ENCODE data around the gene SCN9A.
"Not testable (repeated sequence)": the region's sequence is repeated elsewhere in the genome, so short reads cannot be mapped to it uniquely, and the experiment has no call there.

Gene SCN9A

DNA sequence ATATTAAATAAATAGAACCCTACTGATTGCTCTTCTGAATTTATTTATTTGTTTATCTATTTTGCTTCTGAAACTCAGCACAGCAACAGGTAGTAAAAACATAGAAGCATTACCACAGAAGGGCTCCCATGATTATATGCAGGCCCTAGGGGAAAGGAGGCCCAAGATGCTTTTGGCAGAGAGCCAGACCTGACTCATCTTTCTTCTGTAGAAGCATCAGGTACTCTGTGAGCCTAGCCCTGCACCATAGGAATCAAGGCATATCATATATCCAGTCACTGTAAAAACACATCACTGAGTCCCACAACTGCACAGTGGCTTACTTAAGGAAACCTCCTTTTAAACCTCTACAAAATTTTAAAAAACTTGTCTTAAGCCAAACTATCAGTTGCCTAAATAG, 1.8 kb downstream of the SCN9A start:
- DNase-seq: no peak

DNA sequence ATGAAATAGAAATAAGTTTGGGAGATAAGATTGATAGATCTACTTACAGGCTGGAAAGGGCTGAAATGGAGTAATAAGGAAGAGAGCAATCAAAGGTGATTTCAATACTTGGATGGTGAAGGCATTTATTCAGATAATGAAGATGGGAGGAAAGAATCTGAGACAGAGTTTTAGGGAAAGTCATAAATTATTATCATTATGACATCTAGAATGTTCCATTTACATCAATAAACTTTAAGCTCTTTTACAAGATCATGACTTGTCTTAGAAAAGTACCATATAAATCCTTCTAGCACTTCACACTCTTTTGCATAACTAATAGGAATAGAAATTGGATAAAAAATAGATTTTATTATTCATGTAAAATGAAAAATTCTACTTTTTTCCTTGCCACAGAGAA, 2.2 kb downstream of the SCN9A start:
- no peak for DNase-seq

DNA sequence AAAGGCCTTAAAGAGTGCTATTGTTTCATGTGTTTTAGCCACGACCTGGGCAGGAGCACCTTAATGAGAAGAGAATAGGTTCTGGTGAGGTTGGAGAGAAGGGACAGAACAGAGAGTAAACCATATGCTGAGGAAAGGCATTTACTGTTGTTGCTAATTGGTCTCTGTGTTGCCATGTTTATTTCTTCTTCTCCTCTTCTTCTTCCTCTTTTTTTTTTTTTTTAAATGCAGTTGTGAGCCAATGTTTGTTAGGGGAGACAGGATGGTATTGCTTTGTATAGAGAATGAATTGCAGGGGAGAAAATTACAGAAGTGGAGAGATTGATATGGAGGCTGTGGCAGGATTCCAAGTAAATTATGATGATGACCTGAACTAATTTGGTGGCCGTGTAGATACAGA, 2.6 kb downstream of the SCN9A start:
- DNase-seq: no peak

DNA sequence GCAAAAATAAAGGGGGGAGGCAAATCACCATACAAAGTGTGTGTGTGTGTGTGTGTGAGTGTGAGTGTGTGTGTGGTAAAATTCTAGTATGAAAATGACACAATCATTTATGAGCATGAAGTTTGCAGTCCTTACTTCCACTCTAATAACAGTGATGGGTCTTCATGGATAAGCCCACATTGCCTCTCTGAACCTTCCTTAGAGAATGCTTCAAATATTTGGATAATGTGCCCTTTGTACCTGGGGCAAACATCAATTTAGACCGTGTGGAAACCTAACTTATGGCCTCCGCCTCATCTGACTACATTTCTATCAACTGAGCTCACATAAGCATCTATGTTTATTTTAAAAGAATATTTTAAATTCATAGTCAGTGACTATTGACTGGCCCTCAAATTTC, 3.7 kb downstream of the SCN9A start:
- DNase-seq: no peak

DNA sequence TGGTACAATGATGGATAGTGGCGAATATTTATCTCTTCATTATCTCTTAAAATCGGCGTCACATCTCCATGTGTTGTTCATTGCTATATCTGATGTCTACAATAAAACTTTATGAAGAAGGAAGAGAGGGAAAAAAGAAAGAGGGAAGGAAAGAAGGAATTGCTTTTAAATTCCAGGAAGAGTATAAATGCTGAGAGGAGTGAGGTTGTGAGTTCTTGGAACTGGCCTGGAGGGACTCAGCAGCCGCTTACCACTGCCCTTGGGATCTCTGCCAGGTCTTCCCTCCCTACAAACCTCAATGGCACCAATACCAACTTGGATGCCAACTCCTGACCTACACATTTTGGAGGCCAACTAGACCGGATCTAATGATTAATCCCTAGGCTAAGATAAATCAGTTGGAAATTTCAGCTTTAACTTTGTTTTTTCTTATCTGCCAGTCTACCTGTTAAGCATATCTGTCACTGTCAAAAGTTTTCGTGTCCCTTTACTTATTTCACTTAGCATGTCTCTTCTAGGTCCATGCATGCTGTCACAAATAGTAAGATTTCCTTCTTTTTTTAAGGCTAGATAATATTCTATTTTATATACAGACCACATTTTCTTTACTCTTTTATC, 9.8 kb downstream of the SCN9A start:
- DNase-seq: no peak

DNA sequence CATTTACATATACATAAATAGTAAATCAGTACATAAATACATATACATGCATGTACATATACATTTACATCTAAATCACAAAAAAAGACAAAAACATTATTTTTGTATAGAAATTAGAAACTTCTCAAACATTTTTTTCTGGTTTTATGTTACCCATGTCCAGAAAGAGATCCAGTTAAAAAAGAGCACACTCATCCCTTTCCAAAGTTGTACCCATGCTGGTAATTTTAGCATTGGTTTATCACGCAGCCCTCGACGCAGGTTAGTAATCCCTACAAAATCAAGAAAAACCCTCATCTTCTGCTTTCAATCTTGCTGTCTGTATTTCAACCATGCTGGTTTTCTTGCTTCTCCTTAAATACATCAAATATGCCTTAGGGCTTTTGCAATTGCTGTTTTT, 10.5 kb downstream of the SCN9A start:
- DNase-seq: no peak

DNA sequence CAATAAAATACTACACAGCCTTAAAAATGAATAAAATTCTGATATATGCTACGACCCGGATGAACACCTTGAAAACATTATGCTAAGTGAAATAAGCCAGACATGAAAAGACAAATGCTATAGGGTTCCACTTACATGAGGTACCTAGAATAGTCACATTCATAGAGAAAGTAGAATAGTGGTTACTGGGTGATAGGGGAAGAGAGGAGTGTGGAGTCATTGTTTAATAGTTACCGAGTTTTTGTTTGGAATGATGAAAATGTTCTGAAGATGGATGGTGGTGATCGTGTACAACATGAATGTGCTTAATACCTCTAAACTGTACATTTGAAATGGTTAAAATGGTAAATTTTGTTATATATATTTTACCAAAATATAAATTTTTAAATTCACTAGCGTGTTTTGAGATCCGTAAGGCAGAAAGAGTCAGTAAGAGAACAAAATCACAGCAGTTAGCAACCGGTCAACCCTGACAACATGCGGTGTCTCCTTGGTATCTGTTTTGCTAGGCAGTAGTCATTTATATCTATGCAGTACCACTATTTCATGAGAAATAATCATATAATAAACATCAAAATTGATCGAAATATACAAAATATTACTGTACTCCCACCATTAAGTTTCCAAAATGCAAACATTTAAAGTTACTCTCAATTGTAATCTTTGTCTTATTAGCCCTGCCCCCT, 11.1 kb downstream of the SCN9A start:
- no peak for DNase-seq

DNA sequence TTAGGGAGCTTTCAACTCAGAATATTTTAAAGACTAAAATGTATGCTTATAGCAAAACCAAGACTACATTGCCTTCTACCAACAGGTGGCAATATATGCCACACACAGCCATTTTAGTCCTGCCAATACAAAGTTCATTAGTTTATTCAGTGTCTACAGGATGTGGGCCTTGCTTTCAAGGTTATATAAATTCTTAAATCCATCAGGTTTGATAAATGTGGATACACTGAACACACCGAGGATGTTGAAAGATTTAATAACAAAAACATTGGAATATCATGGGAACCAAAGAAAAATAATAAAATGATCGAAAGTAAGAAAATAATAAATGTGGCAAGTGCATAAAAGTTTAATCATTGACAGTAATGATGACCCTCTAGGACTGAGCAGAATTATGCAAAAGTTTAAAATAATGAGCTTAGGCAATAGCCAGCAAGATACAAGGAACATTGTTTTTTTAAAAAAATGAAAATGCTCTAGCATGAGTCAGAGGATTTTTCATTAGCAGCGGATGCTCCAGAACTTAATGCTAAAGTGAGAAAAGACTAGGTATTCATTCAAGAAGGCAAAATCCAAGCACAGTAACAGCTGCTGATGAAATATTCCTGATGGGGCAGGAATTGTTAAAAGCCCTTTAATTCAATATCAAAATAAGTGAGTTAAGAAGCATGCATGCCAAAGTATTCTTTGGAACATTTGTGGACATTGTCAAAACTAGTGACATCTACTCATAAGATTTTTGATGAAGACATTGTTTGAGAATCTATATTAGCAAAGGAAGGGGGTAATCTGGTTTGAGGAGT, 14.2 kb downstream of the SCN9A start:
- no peak for DNase-seq

DNA sequence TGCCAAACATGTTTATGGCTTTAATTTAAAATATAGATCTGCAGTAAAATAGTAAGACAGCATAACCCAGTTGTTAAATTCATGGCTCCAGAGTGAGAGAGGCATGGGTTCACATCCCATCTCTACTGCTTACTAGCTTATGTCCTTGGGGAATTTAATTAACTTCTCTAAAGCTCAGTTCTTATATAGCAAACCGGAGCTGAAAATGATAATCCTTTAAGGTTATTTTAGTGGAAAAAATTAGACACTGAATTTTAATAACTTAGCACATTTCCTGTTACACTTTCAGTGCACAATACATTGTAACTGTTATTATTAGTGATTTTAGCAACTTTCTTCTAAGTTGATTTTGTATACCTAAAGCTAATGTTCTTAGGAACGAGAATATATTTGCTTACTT, 14.8 kb downstream of the SCN9A start:
- DNase-seq: no peak

DNA sequence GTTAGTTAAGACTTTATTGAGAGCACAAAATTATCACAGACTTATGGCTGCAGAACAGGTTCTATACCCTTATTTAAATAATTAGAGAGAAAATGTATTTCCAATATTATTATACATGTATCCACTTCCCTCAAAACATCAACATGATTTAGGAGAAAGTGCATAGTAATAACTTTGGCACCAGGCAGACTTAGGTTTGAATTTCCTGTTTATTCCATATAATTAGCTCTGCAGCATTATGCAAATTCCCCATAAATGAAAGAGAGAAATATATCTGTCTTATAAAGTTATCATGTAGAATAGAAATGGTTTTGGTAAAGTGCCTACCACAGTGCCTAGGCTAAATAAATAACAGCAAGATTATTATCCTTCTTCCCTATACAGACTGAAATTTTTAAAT, 15.3 kb downstream of the SCN9A start:
- no peak for DNase-seq

DNA sequence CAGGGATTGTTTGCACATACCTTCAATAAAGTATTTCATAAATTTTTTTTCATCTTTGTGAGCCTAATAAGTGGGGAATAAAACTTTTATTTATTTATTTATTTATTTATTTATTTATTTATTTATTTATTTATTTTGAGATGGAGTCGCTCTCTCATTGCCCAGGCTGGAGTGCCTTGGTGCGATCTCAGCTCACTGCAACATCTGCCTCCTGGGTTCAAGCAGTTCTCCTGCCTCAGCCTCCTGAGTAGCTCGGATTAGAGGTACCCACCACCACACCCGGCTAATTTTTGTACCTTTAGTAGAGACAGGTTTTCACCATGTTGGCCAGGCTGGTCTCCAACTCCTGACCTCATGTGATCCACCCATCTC, 17.8 kb downstream of the SCN9A start:
- DNase-seq: not testable (repeated sequence)

DNA sequence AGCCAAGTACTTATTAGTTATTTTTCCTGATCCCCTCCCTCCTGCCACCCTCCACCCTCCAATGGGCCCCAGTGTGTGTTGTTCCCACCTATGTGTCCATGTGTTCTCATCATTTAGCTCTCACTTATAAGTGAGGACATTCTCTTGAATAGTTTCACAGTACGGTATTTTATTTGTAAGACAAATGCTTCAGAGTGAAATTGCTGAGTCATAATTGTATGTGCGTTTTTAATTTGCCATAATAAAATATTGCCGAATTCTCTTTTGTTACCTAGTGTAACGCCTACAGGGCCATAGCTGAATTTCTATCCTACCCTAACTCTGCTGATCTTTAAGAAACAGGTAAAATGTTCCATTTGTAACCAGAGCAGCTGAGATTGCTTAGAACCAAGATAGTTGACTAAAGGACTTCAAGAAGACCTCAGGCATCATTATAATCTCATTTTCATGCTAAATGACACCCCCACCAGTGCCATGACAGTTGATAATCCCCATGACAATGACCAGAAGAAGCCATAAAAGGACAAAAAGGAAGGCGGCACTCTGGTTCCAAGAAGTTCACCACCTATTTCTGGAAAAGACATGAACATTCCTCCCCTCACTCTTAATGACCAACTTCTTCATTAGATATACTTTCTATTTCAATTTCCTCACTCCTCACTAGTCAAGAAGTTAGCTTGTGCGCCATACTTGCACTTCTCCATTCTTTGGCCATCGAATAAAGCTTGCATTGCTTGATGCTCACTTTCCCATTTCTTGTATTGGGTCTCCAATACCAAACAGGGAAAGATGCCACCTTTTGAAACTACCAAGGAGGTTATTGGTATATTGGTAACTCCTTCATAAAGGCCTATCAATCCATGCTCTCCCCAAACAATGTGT, 18.4 kb downstream of the SCN9A start:
- DNase-seq: no peak

DNA sequence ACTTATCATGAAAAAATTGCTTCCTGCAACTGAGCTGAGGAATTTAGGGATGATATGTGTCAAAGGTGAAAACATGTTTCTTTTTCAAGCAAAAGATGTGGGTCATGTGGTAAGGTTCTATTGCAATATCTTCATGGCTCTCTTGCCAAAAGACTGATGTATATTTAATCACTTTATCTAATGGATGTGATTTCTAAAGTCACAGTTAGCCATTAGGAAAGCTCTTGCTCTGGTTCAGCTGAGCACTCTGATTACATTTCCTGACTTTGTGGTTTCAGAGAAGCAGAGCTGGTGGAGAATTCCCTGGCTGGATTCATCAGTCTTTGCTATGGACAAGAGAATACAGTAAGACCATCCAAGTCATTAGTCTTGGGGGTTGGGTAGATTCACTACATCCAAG, 24.4 kb downstream of the SCN9A start:
- DNase-seq: no peak

DNA sequence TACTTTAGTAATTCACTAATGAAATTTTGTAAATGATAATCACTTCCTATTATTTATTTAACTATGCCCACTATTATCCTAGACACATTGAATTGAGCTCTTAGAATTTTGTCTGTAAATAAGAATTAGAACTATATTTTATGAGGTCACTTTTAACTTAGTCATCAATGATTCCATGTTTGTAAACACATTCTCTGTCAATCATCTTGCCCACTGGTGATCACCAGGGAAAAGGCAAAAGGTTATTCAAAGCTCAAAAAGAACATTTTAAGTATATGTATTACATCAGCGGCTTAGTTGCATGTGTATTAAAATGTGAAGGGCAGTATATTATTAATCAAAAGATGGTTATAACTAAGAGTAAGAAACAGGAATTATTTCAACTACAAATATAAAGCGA, 25.2 kb downstream of the SCN9A start:
- DNase-seq: no peak

DNA sequence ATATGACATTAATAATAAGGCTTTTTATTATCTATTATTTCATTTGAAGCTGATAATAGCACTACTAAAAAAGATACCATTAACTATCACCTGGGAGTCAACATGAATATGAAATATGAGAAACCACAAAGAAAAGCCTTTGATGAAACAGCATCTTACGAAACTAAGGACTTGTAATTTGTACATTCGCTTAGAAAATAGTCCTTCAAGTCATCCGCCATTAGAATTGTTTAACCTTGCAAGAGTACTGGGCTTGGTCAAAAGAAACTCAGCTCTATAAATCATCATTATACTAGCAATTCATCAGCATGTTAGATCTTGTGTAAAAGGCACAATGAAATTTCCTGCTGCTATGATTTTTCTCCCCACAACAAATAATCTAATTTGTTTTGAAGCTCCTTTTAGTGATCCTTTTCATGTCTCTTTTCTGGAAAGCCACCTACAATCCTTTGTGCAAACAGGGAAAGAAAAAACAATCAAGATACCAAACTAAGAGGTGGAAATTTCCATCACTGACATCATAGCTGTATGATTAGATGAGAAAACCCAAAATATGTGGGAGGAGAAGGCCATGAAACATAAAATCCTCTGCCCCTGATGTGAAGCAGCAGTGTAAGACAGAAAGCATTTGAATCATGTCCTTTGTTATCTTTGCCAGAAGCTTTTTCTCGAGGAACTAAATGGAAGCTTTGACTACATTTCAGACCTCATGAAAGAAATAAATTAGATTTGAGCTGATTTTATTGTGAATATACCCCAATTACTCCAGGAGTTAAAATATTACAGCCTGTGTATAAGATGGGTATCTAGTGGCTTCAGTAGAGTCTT, 31.2 kb downstream of the SCN9A start:
- no peak for DNase-seq

DNA sequence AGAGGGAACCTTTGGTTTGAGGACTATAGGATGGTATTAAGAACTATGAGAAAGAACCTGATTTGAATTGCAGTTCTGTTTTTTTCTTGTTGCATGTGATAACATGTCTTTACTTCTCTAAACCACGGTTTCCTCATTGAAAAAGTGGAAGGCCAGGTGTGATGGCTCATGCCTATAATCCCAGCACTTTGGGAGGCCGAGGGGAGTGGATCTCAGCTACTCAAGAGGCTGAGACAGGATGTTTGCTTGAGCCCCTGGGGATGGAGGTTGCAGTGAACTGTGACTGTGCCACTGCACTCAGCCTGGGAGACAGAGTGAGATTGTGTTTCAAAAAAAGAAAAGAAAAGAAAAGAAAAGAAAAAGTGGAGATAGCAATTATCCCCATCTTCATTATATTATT, 32.3 kb downstream of the SCN9A start:
- no peak for DNase-seq

DNA sequence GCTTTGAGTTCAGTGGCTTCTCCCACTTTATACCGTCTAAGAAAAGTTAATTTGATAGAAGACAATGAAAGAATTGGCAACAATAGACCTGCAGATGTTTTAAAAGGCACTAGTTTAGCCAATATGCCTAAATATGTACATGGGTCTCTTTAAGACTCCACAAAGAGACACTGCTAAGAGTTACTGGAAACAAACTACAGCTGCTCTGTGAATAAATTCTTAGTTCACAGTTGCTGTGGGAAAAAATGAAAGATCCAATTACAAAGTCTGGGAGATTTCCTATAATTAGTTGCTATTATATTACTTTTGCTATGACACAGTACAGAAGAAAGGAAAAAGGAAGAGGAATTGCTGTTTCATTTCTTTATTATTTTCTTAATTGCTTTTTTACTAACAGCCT, 34.3 kb downstream of the SCN9A start:
- DNase-seq: no peak

DNA sequence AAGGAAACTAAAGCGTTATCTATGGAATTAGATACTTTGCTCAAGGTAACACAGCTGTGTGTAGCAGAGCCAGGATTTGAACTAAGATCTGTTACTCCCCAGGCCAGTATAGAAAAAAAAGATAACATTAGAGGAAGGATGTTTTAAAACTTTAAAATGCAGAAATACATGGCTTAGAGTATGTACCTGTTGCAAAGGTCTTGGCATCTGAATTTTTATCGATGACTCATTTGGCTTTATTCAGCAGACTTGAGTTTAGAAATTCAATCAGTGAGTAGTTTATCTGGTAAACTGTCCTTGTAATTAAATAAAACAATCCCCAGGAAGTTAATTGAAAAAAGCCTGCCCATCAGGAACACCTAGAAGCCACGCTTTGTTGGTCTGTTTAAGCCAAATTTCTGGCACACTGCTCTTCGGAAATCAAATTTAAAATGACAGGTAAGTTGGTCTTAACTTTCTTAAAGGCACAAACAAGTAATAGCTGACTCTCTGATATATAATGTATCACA, 36.9 kb downstream of the SCN9A start:
- DNase-seq: no peak

DNA sequence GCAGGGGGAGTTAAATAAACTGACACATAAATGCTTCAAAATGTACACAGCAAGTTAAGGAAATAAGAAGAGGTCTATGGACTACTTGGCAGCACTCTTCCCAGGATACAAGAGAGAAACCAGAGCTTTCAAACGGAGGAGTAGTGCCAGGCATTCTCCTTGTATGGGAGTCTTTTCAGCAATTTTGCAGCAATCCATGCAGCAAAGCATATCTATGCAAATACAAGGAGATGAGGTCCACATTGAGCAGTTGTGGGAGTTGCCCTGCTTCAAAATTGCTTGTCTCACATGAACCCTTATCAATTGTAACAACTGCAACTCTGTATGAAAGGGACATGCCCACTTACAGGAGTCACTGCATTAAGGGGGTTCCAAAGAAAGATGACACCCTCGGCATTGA, 37.8 kb downstream of the SCN9A start:
- DNase-seq: no peak

DNA sequence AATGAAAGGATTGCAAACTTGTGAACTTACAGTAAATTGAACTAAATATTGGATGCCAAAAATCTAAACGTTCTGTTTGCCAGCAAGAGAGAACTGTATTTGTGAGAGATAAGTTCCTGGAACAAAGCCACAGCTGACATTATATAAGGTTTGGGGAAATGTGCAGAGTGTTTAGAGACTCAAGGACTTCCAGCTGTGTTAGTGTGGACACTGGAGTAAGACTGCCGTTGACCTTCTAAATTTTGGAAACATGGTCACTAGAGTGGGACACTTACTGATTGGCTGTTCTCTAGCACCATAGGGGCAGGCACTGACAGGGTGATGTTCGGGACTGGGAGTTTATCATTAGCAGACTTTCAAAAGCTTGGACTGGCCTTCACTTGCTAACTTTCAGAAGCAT, 40.5 kb downstream of the SCN9A start:
- no peak for DNase-seq

DNA sequence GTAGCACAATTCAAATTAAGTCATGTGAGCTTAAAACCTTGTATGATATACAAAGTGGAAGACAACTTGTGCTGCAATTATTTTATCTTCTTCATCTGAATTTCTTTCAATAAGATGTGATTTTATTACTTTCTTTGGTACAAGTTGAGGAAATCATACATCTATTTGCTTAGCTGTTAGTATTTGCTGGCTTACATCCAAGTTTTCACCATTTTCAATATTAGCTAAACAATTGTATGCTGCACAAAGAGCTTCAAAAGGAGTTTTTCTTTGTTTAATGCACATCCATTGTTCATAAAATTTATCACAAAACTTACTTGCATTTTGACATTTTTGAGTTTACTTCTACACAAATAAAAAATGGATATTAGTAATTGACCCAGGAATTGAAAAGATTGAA, 40.9 kb downstream of the SCN9A start:
- DNase-seq: no peak

DNA sequence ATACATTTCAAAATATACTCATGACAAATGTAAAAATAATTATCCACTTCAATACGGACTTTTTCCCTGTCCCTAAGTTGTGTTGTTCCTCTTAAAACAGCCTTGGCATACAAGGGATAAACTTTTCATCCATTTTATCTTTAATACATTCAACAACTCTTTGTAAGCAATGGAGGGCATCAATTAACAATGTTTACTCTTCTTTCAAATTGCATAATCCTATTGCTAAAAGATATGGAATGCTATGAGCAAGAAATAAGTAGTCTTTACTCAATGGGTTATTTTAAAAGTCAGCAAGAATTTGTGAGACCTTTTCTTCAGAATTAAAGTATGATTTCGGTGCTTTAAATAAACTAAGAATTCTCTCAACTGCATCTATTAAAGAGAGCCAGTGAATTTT, 41.9 kb downstream of the SCN9A start:
- no peak for DNase-seq
